Karpas-422 (cell line): ENCODE results near the gene CARD8. TPM values are rescaled to one million over a fixed set of nuclear protein-coding genes. Genes with fewer than 3 reads are reported as not detected.
A peak's percentile ranks its signal among the peaks of the same experiment; 100 is the strongest.
"Not testable (repeated sequence)": the region's sequence is repeated elsewhere in the genome, so short reads cannot be mapped to it uniquely, and the experiment has no call there.

Experiments
- DNase-seq: peaks from one replicate; pipeline ENCODE4 v3.0.0-alpha.2; 2015
- H2AFZ ChIP-seq: fragments of 200-600 bp; sonication (generic); 2 replicates; pipeline ENCODE4 v1.6.1; 2014; ENCODE audit warnings: antibody characterized with exemption, low read length, mixed read lengths
- H3K27ac ChIP-seq: fragments of 200-600 bp; sonication (generic); 2 replicates; pipeline ENCODE4 v1.5.1; 2014; ENCODE audit warnings: mild to moderate bottlenecking, low read length, moderate library complexity
- H3K27me3 ChIP-seq: fragments of 200-600 bp; sonication (generic); 2 replicates; pipeline ENCODE4 v1.6.1; 2014; ENCODE audit warnings: low read length, mixed read lengths
- H3K36me3 ChIP-seq: fragments of 200-600 bp; sonication (generic); 2 replicates; pipeline ENCODE4 v1.6.1; 2014; ENCODE audit warnings: low read length, mixed read lengths; ENCODE audit not compliant: insufficient read depth
- H3K4me1 ChIP-seq: fragments of 200-600 bp; sonication (generic); 2 replicates; pipeline ENCODE4 v1.6.1; 2014; ENCODE audit warnings: mild to moderate bottlenecking, low read length, mixed read lengths
- H3K4me2 ChIP-seq: fragments of 200-600 bp; sonication (generic); 2 replicates; pipeline ENCODE4 v1.6.1; 2014; ENCODE audit warnings: low read length, low read depth, mild to moderate bottlenecking; ENCODE audit not compliant: poor library complexity, severe bottlenecking
- H3K4me3 ChIP-seq: fragments of 200-600 bp; sonication (generic); 2 replicates; pipeline ENCODE4 v1.5.1; 2014; ENCODE audit warnings: mild to moderate bottlenecking, antibody characterized with exemption, low read length, mixed read lengths
- H3K79me2 ChIP-seq: fragments of 200-600 bp; sonication (generic); 2 replicates; pipeline ENCODE4 v1.6.1; 2014; ENCODE audit warnings: mild to moderate bottlenecking, low read length, mixed read lengths
- H3K9ac ChIP-seq: fragments of 200-600 bp; sonication (generic); 2 replicates; pipeline ENCODE4 v1.6.0; 2014; ENCODE audit warnings: low read length
- H3K9me2 ChIP-seq: fragments of 200-600 bp; sonication (generic), shearing (Covaris generic); replicated peaks from 2 replicates; pipeline ENCODE4 v1.6.0; 2014; ENCODE audit warnings: mild to moderate bottlenecking, low read length, moderate library complexity; ENCODE audit not compliant: insufficient read depth
- H3K9me3 ChIP-seq: fragments of 300-700, 200-600 bp; sonication (generic); 2 replicates; pipeline ENCODE4 v1.6.1; 2014; ENCODE audit warnings: low read length, mixed read lengths
- H4K20me1 ChIP-seq: fragments of 200-600 bp; sonication (generic); 2 replicates; pipeline ENCODE4 v1.6.1; 2014; ENCODE audit warnings: mild to moderate bottlenecking, antibody characterized with exemption, low read length, low read depth; ENCODE audit not compliant: insufficient read depth
- total RNA-seq: library from RNA; depleted of rRNA; stranded (reverse); fragments of >200 nt; shearing (Covaris generic); gene quantifications from 2 replicates; pipeline ENCODE4 v1.2.3, GENCODE V29; 2014; ENCODE audit warnings: low replicate concordance

Gene CARD8
- total RNA-seq, 1 experiment from 2014 or later = 137 TPM

GRCh38 chr19:48244281-48244680 lies 11.4 kb downstream of the CARD8 start:
- H3K9me2 ChIP-seq = no peaks in the 10 kb centered on the region
- H3K36me3 ChIP-seq = peaks cover 33% of the 10 kb centered on the region
- peak; percentile 49 for DNase-seq
- H3K79me2 ChIP-seq = peaks cover 46% of the 10 kb centered on the region
- no peaks in the 10 kb centered on the region for H3K4me1 ChIP-seq
- H3K9me3 ChIP-seq = no peaks in the 10 kb centered on the region
- H3K4me2 ChIP-seq = no peak overlapping the region
- H4K20me1 ChIP-seq = no peaks in the 10 kb centered on the region
- no peak overlapping the region for H2AFZ ChIP-seq
- H3K9ac ChIP-seq = no peak overlapping the region
- no peaks in the 10 kb centered on the region for H3K27me3 ChIP-seq
- H3K4me3 ChIP-seq = no peak overlapping the region
- no peak overlapping the region; the same call in 1 of the 2 replicates for H3K27ac ChIP-seq

- not testable (repeated sequence) for DNase-seq, H3K27ac ChIP-seq, H3K9me2 ChIP-seq, H3K4me2 ChIP-seq, H3K27me3 ChIP-seq, H3K9ac ChIP-seq, H3K9me3 ChIP-seq, H3K4me1 ChIP-seq, H4K20me1 ChIP-seq, H2AFZ ChIP-seq, H3K4me3 ChIP-seq
- Histone ChIP-seq H3K79me2 (peaks cover 26% of the 10 kb centered on the region), H3K36me3 (peaks cover 25% of the 10 kb centered on the region)
Observed at GRCh38 chr19:48241771-48242170, 13.9 kb downstream of the CARD8 start.

DNA sequence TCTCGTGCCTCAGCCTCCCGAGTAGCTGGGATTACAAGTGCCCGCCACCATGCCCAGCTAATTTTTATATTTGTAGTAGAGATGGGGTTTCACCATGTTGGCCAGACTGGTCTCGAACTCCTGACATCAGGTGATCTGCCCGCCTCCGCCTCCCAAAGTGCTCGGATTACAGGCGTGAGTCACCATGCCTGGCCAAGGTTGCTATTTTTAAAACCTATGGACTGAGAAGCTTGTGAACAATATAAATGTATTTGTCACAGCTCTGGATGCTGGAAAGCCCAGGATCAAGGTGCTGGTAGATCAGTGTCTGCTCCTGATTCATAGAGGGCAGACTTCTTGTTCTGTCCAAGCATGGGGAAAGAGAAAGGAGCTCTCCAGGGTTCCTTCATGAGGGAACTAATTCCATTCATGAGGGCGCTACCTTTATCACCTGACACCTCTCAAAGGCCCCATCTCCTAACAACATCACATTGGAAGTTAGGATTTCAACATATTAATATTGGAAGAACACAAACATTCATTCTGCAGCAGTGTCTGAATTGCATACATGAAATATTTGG lies 16.1 kb downstream of the CARD8 start:
- H4K20me1 ChIP-seq = no peaks in the 10 kb centered on the region
- H3K4me2 ChIP-seq = no peak overlapping the region
- H3K9ac ChIP-seq = no peak overlapping the region
- H3K27me3 ChIP-seq = no peaks in the 10 kb centered on the region
- DNase-seq = no peak
- H3K27ac ChIP-seq = no peak overlapping the region
- no peaks in the 10 kb centered on the region for H3K9me3 ChIP-seq
- H3K9me2 ChIP-seq = no peaks in the 10 kb centered on the region
- H3K36me3 ChIP-seq = peaks cover 28% of the 10 kb centered on the region
- no peak overlapping the region for H3K4me3 ChIP-seq
- no peak overlapping the region for H2AFZ ChIP-seq
- H3K79me2 ChIP-seq = peaks cover 8% of the 10 kb centered on the region
- no peaks in the 10 kb centered on the region for H3K4me1 ChIP-seq

DNA sequence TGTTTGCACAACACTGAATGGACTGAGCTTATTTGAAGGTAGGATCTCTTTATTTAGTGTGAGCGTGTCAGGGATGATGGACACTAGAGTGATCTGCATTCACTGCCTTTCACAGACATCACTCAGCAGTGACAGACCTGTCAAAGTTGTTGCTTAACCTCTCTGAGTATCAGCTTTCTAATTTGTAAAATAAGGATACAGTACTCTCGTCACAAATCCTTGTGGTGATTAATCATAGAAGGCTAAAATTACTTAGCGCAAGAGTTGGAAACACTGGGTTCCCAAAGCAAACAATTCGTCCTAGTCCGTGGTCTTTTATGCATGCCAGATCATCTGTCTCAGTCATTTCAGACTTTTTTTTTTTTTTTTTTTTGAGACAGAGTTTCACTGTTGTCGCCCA lies 16.6 kb downstream of the CARD8 start:
- H4K20me1 ChIP-seq = no peaks in the 10 kb centered on the region
- H2AFZ ChIP-seq = no peak overlapping the region
- H3K4me3 ChIP-seq = no peak overlapping the region
- no peaks in the 10 kb centered on the region for H3K4me1 ChIP-seq
- no peak overlapping the region for H3K4me2 ChIP-seq
- no peaks in the 10 kb centered on the region for H3K9me3 ChIP-seq
- H3K9ac ChIP-seq = no peak overlapping the region
- no peak for DNase-seq
- peaks cover 3% of the 10 kb centered on the region for H3K79me2 ChIP-seq
- H3K27ac ChIP-seq = no peak overlapping the region
- H3K9me2 ChIP-seq = no peaks in the 10 kb centered on the region
- H3K27me3 ChIP-seq = no peaks in the 10 kb centered on the region
- H3K36me3 ChIP-seq = peaks cover 28% of the 10 kb centered on the region

DNA sequence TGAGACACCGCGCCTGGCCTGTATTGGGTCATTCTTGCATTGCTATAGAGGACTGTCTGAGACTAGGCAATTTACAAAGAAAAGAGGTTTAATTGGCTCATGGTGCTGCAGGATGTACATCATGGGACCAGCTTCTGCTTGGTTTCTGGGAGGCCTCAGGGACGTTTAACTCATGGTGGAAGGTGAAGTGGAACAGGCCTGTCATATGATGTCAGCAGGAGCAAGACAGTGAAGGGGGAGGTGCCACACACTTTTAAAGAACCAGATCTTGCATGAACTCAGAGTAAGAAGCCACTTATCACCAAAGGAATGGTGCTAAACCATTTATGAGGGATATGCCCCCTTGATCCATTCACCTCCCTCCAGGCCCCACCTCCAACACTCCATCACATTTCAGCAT lies 18.7 kb downstream of the CARD8 start:
- Histone ChIP-seq H3K4me2 (no peak overlapping the region), H4K20me1 (no peaks in the 10 kb centered on the region), H3K27me3 (no peaks in the 10 kb centered on the region), H3K27ac (no peak overlapping the region), H3K4me1 (no peaks in the 10 kb centered on the region), H3K9ac (no peak overlapping the region), H3K79me2 (no peaks in the 10 kb centered on the region), H3K9me3 (no peaks in the 10 kb centered on the region), H2AFZ (no peak overlapping the region), H3K4me3 (no peak overlapping the region), H3K36me3 (peaks cover 36% of the 10 kb centered on the region), H3K9me2 (no peaks in the 10 kb centered on the region)
- DNase-seq = no peak

GRCh38 chr19:48230555-48231129 lies 25.1 kb downstream of the CARD8 start:
- H3K4me2 ChIP-seq = no peak overlapping the region
- H3K4me3 ChIP-seq = no peak overlapping the region
- no peak overlapping the region for H2AFZ ChIP-seq
- no peaks in the 10 kb centered on the region for H3K4me1 ChIP-seq
- H4K20me1 ChIP-seq = no peaks in the 10 kb centered on the region
- H3K27me3 ChIP-seq = no peaks in the 10 kb centered on the region
- no peaks in the 10 kb centered on the region for H3K79me2 ChIP-seq
- peaks cover 43% of the 10 kb centered on the region for H3K36me3 ChIP-seq
- no peak overlapping the region for H3K27ac ChIP-seq
- no peak for DNase-seq
- H3K9me2 ChIP-seq = no peaks in the 10 kb centered on the region
- H3K9ac ChIP-seq = no peak overlapping the region
- no peaks in the 10 kb centered on the region for H3K9me3 ChIP-seq

DNA sequence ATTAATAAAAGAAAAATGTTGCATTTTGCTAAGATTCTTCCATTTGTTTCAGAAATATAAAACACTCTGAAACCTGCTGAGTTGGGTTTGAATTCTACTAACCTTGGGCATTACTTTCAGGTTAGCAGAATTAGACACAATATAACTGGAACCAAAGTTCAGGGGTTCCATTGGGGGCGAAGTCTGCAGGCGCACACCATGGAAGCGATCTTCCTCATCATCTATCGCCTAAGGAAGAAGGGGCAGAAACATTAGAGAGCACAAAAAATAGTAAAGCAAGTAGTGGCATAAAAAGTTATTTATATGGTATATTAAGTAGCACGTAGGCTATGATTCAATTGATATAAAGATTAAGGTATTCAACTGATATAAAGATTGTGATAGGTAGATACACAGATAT lies 34.1 kb downstream of the CARD8 start:
- no peak overlapping the region for H3K4me3 ChIP-seq
- no peak overlapping the region for H3K4me2 ChIP-seq
- DNase-seq = no peak
- no peak overlapping the region for H2AFZ ChIP-seq
- no peaks in the 10 kb centered on the region for H3K79me2 ChIP-seq
- no peak overlapping the region for H3K9ac ChIP-seq
- no peak overlapping the region for H3K27ac ChIP-seq
- no peaks in the 10 kb centered on the region for H4K20me1 ChIP-seq
- H3K4me1 ChIP-seq = peaks cover 14% of the 10 kb centered on the region
- H3K9me3 ChIP-seq = no peaks in the 10 kb centered on the region
- H3K27me3 ChIP-seq = no peaks in the 10 kb centered on the region
- peaks cover 16% of the 10 kb centered on the region; the same call in 1 of the 2 replicates for H3K36me3 ChIP-seq
- H3K9me2 ChIP-seq = no peaks in the 10 kb centered on the region

DNA sequence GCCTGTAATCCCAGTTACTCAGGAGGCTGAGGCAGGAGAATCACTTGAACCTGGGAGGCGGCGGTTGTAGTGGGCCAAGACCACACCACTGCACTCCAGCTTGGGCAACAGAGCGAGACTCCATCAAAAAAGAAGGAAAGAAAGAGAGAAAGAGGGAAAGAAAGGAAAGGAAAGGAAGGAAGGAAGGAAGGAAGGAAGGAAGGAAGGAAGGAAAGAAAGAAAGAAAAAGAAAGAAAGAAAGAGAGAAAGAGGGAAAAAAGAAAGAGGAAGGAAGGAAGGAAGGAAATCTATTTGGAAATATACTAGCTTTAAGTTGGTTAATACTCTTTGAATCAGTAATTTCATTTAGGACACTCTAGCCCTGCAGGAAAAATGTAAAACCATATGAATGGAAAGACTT lies 34.9 kb downstream of the CARD8 start:
- not testable (repeated sequence) for DNase-seq, H3K9me3 ChIP-seq, H3K4me2 ChIP-seq, H2AFZ ChIP-seq, H3K79me2 ChIP-seq, H3K27ac ChIP-seq, H3K9me2 ChIP-seq, H3K4me3 ChIP-seq, H4K20me1 ChIP-seq, H3K9ac ChIP-seq, H3K27me3 ChIP-seq
- Histone ChIP-seq H3K36me3 (peaks cover 16% of the 10 kb centered on the region; the same call in 1 of the 2 replicates), H3K4me1 (peaks cover 14% of the 10 kb centered on the region)
